RWPE2 (cell line): ENCODE results near the gene ATG101.

Source experiments
- ATAC-seq: fragments of 200-7000 bp; cut with Tn5 transposase; 3 replicates; pipeline ENCODE4 v1.9.1; 2021; ENCODE audit warnings: low read depth
- DNase-seq: peaks from one replicate; pipeline ENCODE4 v3.0.0-alpha.2; 2020; ENCODE audit warnings: low spot score
- H3K27ac ChIP-seq: fragments of 450-650 bp; 2 replicates; pipeline ENCODE4 v1.5.1; 2017; ENCODE audit warnings: mild to moderate bottlenecking; ENCODE audit not compliant: poor library complexity, severe bottlenecking
- H3K27me3 ChIP-seq: fragments of 250-450 bp; sonication (Bioruptor Pico); 2 replicates; pipeline ENCODE4 v1.5.1; 2021; ENCODE audit warnings: mild to moderate bottlenecking, moderate library complexity; ENCODE audit not compliant: insufficient read depth, poor library complexity, severe bottlenecking
- H3K36me3 ChIP-seq: fragments of 250-450 bp; sonication (Bioruptor Pico); 2 replicates; pipeline ENCODE4 v1.5.1; 2020; ENCODE audit warnings: low read depth, mild to moderate bottlenecking, moderate library complexity
- H3K4me1 ChIP-seq: fragments of 250-450 bp; sonication (Bioruptor Pico); 2 replicates; pipeline ENCODE4 v1.5.1; 2021; ENCODE audit warnings: mild to moderate bottlenecking, moderate library complexity; ENCODE audit not compliant: insufficient read depth, poor library complexity, severe bottlenecking
- H3K4me3 ChIP-seq: fragments of 250-450 bp; sonication (Bioruptor Pico); 2 replicates; pipeline ENCODE4 v1.5.1; 2021; ENCODE audit warnings: mild to moderate bottlenecking, moderate library complexity; ENCODE audit not compliant: severe bottlenecking
- H3K9me3 ChIP-seq: fragments of 250-450 bp; sonication (Bioruptor Pico); 2 replicates; pipeline ENCODE4 v1.5.1; 2021; ENCODE audit warnings: mild to moderate bottlenecking, moderate library complexity; ENCODE audit not compliant: severe bottlenecking
- TF ChIP-seq, protein P1 (sequence below): fragments of 450-650 bp; IDR thresholded peaks from one replicate; pipeline ENCODE4 v1.5.1; 2017; ENCODE audit warnings: mild to moderate bottlenecking, moderate library complexity; ENCODE audit not compliant: poor library complexity, severe bottlenecking

Gene ATG101

DNA sequence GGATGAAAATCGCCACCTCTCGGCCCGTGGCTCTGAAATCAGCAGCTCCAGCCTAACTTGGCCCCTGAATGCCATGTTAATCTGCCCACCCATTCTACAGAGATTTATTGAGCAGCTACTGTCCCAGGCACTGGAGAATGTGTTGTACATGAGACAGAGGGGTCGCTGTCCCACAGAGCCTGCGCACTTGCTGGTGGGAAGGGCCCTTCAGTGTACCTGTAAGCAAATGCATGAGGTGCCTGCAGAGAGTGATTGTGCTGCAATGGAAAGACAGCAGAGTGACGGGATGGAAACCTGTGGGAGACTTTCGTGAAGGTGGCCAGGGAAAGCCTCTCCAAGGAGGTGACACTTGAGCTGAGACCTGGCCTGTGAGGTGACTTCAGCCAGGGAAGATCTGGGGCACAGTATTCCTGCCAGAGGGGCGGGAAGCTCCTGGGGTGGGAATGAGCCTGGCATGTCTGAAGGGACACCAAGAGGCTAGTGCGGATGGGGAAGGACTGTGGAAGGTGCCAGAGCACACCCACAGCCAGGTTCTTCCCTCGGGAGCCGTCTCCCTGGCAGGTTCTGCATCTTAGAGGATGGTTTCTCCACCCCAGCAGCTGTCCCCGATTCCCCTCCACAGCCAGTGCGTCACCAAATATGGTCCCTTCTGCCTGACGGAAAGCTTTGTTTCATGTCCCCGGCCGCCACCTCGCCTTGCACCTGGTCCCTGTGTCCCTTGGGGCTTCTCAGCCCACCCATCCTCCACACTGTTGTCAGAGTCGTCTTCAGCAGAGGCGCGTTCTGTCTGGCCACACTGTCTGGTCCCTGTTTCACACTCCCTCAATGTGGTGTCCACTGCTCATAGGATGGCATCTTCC is 18.4 kb downstream of the ATG101 start:
- Histone ChIP-seq H3K36me3 (no peaks in the 10 kb centered on the region), H3K9me3 (no peaks in the 10 kb centered on the region), H3K4me3 (no peak overlapping the region), H3K27me3 (peaks cover 29% of the 10 kb centered on the region), H3K27ac (no peak overlapping the region), H3K4me1 (no peaks in the 10 kb centered on the region)
- DNase-seq (no peak), ATAC-seq (no peak)
- TF ChIP-seq, protein P1, sequence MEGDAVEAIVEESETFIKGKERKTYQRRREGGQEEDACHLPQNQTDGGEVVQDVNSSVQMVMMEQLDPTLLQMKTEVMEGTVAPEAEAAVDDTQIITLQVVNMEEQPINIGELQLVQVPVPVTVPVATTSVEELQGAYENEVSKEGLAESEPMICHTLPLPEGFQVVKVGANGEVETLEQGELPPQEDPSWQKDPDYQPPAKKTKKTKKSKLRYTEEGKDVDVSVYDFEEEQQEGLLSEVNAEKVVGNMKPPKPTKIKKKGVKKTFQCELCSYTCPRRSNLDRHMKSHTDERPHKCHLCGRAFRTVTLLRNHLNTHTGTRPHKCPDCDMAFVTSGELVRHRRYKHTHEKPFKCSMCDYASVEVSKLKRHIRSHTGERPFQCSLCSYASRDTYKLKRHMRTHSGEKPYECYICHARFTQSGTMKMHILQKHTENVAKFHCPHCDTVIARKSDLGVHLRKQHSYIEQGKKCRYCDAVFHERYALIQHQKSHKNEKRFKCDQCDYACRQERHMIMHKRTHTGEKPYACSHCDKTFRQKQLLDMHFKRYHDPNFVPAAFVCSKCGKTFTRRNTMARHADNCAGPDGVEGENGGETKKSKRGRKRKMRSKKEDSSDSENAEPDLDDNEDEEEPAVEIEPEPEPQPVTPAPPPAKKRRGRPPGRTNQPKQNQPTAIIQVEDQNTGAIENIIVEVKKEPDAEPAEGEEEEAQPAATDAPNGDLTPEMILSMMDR: no peak

DNA sequence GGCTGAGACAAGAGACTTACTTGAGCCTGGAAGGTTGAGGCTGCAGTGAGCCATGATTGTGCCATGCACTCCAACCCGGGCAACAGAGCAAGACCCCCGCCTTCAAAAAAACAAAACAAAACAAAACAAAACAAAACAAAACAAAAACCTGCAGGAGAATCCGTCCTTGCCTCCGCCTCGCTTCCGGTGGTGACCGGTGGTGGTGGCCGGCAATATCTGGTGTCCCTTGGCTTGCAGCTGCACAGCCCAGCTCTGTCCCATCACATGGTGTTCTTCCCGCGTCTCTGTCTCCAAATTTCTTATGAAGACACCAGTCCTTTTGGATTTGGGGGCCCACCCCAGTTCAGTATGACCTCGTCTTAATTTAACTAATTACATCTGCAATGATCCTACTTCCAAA is 19.7 kb downstream of the ATG101 start:
- Histone ChIP-seq H3K27ac (no peak overlapping the region), H3K4me1 (no peaks in the 10 kb centered on the region), H3K9me3 (no peaks in the 10 kb centered on the region), H3K27me3 (peaks cover 33% of the 10 kb centered on the region), H3K36me3 (no peaks in the 10 kb centered on the region), H3K4me3 (no peak overlapping the region)
- TF ChIP-seq, protein P1: no peak
- ATAC-seq: no peak
- DNase-seq: no peak

DNA sequence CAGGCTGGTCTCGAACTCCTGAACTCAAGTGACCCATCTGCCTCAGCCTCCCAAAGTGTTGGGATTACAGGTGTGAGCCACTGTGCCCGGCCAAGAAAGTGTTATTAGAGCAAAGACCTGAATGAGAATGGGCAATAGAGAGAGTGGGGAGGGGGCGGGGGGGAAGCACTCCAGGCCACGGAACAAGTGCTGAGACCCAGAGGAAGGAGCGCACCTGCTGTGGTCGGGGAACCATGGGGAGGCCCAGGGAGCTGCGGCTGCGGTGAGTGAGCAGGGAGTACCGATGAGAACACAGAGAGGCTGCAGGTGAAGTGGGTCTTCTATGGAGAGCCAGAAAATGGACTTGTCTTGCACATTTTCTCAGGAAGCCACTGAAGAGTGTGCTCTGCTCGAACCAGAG is 20.5 kb downstream of the ATG101 start:
- DNase-seq (no peak), ATAC-seq (no peak)
- H3K36me3 ChIP-seq: no peaks in the 10 kb centered on the region
- no peaks in the 10 kb centered on the region for H3K9me3 ChIP-seq
- H3K27me3 ChIP-seq: peaks cover 33% of the 10 kb centered on the region
- no peak overlapping the region for H3K4me3 ChIP-seq
- TF ChIP-seq, protein P1: no peak
- H3K27ac ChIP-seq: no peak overlapping the region
- H3K4me1 ChIP-seq: no peaks in the 10 kb centered on the region

GRCh38 chr12:52091061-52091460 is 21.3 kb downstream of the ATG101 start:
- TF ChIP-seq, protein P1: no peak
- no peaks in the 10 kb centered on the region for H3K36me3 ChIP-seq
- DNase-seq: no peak
- no peak for ATAC-seq
- no peaks in the 10 kb centered on the region for H3K9me3 ChIP-seq
- no peak overlapping the region for H3K4me3 ChIP-seq
- H3K27ac ChIP-seq: no peak overlapping the region
- H3K4me1 ChIP-seq: no peaks in the 10 kb centered on the region
- peaks cover 33% of the 10 kb centered on the region for H3K27me3 ChIP-seq

- no peaks in the 10 kb centered on the region for H3K4me1 ChIP-seq
- TF ChIP-seq, protein P1: no peak
Observed at GRCh38 chr12:52091869-52092268, 22.1 kb downstream of the ATG101 start.

More at GRCh38 chr12:52091869-52092268, 22.1 kb downstream of the ATG101 start:
- H3K27ac ChIP-seq: no peak overlapping the region
- no peak overlapping the region for H3K4me3 ChIP-seq
- DNase-seq (no peak), ATAC-seq (no peak)
- H3K9me3 ChIP-seq: no peaks in the 10 kb centered on the region
- H3K27me3 ChIP-seq: peaks cover 33% of the 10 kb centered on the region
- H3K36me3 ChIP-seq: no peaks in the 10 kb centered on the region
